ENCODE data around the gene ZDHHC18.

- TF ChIP-seq EZH2phosphoT487 (IDR thresholded peaks at IDR 0.05; ENCODE audit: insufficient read depth, low read depth) (no peak), EZH2 (IDR thresholded peaks at IDR 0.05; ENCODE audit: insufficient read depth, poor library complexity, severe bottlenecking) (no peak)
These were observed 12.8 kb downstream of the ZDHHC18 start for GRCh38 chr1:26839339-26839722.
